Measurements from ENCODE around the gene DOCK3.

Gene DOCK3

GRCh38 chr3:51393134-51393495 lies 718.4 kb downstream of the DOCK3 start:
- DNase-seq = no peak

GRCh38 chr3:51393564-51393963 lies 718.8 kb downstream of the DOCK3 start:
- DNase-seq = no peak

GRCh38 chr3:51394541-51394940 lies 719.8 kb downstream of the DOCK3 start:
- no peak for DNase-seq

- DNase-seq = no peak
These were observed 720.9 kb downstream of the DOCK3 start for GRCh38 chr3:51395493-51396213.

- DNase-seq = no peak
These were observed 721.7 kb downstream of the DOCK3 start for GRCh38 chr3:51396401-51396800.

- DNase-seq = no peak
These were observed 722.7 kb downstream of the DOCK3 start for GRCh38 chr3:51397392-51397791.

GRCh38 chr3:51398595-51399310 lies 724.0 kb downstream of the DOCK3 start:
- no peak for DNase-seq

GRCh38 chr3:51400166-51400565 lies 725.4 kb downstream of the DOCK3 start:
- no peak for DNase-seq

GRCh38 chr3:51401735-51402134 lies 727.0 kb downstream of the DOCK3 start:
- DNase-seq = peak; percentile 91

GRCh38 chr3:51403675-51404074 lies 728.9 kb downstream of the DOCK3 start:
- no peak for DNase-seq

- DNase-seq = no peak
These were observed 733.3 kb downstream of the DOCK3 start for GRCh38 chr3:51408021-51408420.

GRCh38 chr3:51408813-51409212 lies 734.1 kb downstream of the DOCK3 start:
- no peak for DNase-seq

GRCh38 chr3:51422211-51422610 lies 747.5 kb downstream of the DOCK3 start:
- no peak for DNase-seq

- no peak for DNase-seq
These were observed 752.2 kb downstream of the DOCK3 start for GRCh38 chr3:51426921-51427320.

GRCh38 chr3:51429138-51429537 lies 754.4 kb downstream of the DOCK3 start:
- no peak for DNase-seq

All from MV-4-11 (cell line).